Activated CD8-positive, alpha-beta memory T cell treated with anti-CD3 and anti-CD28 coated beads for 4 hours (primary cell): ENCODE results near the gene ZMYND19.
"Not testable (repeated sequence)": the region's sequence is repeated elsewhere in the genome, so short reads cannot be mapped to it uniquely, and the experiment has no call there.

Experiments used
- DNase-seq, 2 donors: peaks; one replicate each; pipeline ENCODE4 v3.0.0-alpha.2; 2020; ENCODE audit warnings: low read depth in 2 of 2

The ZMYND19 gene

DNA sequence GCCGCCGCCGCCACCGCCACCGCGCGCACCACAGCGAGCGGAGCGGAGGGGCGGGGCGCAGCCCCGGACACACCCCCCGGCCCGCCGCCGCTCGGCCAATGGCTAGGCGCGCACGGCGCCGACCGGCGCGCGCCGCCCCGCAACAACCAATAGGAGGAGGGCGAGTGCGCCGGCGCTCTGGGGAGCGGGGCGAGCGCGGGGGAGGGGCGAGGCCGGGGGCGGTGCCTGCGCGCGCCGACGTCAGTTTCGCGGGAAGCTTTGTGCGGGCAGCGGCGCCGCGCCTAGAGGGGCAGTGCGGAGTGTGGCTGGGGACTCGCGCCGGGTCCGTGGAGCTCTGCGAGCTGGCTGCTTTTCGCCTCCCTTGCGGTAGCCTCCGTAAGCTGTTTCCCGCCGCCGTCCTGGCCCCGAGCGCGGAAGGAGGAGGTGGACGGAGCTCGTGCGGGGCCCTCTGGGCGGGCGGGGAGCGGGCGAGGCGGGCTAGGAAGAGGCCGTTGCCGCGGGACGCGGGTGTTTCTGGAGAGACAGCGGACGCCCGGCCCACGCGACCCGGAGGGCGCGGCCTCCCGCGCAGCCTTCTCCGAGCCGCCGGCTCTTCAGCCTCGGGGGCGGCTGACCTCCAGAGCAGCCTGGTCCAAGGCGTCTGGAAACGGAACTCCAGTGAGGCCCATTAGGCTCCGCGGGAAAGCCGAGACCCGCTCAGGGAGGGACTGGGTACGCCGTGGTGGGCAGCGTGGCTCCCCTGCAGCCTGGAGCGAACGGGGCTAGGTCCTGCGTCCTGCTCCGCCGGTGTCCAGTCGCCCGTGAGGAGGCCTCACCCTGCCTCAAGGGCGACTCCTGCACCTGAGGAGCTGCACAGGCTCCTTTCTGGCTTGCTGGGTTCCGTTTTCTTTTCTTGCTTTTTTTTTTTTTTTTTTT is at the start of gene ZMYND19:
Gene ZMYND19 (minus strand): TSS at position 44 of the 915 bp plus-strand sequence. CDS start 249 bp downstream, outside the sequence.
- DNase-seq = peak; percentile 75 to 78

DNA sequence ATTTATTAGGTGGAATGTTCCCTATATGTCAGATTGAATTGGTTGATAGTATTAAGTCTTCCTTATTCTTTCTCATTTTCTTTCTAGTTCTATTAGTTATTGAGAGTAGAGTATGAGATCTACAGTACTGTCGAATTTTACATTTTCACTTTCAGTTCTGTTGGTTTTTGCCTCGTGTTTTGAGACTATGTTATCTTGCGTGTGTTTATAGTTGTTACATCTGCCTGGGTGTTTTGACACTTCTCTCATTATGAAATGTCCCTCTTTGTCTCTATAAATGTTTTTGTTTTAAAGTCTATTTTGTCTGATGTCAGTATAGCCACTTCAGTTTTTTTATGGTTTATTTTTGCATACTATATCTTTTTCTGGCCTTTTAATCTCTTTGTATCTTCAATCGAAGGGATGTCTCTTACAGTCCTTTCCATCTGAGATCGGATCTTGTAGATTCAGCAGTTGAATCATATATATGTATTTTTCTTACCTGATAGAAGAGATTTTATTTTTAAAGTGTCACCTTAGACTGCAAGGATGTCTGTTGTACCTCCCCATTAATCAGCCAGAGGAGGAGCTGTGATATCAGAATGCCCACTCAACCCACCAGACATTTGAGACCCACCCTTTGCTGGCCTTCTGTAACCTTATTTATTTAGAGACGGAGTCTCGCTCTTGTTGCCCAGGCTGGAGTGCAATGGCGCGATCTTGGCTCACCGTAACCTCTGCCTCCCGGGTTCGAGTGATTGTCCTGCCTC is 49.2 kb upstream of the ZMYND19 start:
- DNase-seq = no peak

DNA sequence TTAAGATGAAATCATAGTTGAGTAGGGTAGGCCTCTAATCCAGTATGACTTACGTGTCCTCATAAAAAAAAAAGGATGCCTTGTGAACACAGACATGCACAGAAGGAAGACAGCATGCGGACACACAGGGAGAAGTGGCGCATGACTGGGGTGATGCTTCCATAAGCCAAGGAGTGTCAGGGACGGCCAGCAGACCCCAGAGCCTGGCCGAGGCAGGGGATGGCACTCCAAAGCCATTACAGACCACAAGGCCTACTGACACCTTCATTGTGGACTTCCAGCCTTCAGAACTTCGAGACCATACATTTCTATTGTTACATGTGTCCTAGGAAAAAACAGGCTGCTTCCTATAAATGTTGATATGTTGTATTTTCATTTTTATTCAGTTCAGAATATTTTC is 48.4 kb upstream of the ZMYND19 start:
- no peak for DNase-seq

DNA sequence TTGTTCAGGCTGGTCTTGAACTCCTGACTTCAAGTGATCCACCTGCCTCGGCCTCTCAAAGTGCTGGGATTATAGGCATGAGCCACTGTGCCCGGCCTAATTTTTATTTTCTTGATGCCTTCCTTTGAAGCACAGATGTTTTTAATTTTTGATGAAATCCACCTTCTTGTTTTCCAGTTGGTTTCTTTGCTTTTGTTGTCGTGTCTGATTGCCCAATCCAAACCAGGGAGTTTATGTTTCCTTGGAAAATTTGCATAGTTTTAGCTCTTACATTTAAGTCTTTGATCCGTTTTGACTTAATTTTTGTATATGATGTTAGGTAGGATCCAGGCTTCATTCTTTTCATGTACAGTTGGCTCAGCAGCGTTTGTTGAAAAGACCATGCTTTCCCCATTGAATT is 43.7 kb upstream of the ZMYND19 start:
- no peak for DNase-seq

DNA sequence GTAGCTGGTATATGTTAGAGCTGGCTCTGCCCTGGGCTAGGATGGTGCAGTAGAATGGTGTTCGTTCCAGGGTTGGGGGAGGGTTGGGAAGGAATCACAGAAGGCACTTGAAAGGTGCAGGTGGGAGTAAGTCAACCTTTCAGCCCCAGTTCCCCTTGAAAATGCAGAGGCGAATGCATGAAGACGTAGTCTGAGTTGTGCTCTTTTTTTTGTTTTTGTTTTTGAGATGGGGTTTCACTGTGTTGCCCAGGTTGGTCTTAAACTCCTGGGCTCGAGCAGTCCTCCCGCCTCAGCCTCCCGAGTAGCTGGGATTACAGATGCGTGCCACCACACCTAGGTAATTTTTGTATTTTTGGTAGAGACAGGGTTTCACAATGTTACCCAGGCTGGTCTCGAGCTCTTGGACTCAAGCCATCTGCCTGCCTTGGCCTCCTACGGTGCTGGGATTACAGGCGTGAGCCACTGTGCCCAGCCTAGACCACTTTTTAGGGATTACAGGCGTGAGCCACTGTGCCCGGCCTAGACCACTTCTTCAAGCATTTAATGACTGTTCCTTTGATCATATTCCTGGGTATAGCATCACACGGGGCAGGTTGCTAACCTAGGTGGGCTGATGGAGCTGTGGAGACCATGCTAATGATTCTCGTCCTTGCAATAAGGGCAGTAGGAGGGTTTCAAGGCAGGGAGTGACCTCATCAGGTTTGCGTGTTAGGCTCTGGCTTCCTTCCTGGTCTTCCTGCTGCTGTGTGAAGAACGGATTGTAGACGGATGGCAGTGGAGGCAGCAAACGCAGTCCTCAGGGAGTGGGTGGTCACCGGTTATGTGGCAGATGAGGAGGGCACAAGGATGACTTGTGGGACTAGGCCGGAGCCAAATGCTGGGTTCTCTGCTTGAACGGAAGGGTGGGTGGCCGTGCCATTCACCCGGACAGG is 42.2 kb upstream of the ZMYND19 start:
- no peak for DNase-seq

DNA sequence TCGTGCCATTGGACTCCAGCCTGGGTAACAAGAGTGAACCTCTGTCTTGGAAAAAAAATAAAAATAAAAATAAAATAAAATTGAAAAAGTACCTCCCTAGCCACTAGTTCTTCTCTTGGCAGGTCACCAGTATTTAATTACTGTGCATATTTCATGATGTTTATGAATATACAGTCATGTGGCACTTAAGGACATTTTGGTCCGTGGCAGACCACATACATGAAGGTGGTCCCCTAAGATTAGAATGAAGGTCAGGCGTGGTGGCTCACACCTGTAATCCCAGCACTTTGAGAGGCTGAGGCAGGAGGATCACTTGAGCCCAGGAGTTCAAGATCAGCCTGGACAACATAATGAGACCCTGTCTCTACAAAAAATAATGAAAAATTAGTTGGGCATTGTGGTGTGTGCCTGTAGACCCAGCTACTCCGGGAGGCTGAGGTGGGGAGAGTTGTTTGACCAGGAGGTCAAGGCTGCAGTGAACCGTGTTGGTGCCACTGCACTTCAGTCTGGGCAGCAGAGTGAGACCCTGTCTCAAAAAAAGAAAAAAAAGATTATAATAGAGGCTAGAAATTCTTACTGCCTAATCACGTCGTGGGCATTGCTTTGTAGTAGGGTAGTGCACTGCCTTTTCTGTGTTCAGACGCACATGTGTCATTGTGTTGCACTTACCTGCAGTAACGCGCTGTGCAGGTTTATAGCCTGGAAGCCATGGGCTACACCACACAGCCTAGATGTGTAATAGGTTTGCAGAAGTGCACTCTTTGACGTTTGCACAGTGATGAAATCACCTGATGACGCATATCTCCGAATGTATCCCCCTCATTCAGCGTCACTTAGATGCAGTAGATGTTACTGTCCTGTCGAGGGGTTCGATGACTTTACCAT is 41.3 kb upstream of the ZMYND19 start:
- no peak for DNase-seq

DNA sequence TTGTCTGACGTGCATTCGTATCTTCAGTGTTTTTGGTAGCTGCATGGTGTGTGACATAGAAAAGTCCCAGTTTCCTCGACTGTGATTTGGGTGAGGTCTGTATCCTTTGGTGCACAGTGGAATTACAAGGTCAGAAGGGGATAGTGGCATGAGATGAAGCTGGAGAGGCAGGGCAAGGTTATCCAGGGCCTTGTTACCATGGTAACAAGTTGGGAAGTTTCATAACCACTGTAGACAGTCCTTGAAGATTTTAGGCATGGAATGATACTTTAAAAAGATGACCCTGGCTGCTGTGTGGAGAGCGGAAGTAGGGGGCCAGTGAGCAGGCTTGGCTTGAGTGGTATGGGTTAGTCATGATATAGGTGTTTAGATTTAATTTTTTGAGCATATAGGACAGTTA is 40.4 kb upstream of the ZMYND19 start:
- no peak for DNase-seq

DNA sequence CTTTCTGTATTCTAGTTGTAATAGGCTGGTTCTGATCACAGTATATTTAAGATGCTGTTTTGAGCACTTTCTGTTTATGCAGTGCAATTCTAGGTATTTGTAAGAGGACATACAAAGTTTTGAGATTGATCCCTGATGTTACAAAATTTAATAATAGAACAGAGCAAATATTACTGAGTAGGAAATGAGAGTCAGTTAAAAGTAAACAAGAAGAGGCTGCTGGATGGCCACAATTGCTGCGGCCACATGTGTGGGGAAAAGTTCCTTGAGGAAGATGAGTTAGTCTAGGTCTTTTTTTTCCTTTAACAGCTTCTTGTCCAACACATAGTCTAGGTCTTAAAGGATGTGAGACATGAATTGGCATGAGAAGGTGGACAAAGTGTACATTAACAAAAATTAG is 39.8 kb upstream of the ZMYND19 start:
- no peak for DNase-seq

DNA sequence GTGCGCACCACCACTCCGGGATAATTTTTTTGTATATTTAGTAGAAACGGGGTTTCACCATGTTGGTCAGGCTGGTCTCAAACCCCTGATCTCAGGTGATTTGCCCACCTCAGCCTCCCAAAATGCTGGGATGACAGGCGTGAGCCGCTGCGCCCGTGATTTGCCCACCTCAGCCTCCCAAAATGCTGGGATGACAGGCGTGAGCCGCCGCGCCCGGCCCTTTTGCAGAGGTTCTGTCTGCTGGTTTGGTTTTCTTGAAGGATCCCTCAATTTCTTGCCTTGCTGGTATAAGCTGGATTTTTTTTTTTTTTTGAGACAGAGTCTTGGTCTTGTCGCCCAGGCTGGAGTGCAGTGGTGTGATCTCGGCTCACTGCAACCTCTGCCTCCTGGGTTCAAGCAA is 37.1 kb upstream of the ZMYND19 start:
- not testable (repeated sequence) for DNase-seq

DNA sequence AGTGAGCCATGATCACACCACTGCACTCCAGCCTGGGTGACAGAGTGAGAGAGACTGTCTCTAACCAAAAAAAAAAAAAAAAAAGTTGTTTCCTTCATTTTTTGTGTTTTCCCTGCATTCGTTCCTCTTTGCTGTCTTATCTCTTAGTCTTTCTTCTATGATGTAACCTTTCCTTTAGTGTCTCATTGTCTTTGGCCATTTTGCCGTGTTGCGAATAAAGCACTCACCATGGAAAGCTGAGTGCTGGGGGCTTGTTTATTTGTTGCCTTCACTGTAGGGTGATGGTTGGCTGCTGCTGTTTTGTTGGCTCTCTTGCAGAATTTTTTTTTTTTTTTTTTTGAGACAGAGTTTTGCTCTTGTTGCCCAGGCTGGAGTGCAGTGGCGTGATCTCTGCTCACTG is 36.2 kb upstream of the ZMYND19 start:
- DNase-seq = no peak

DNA sequence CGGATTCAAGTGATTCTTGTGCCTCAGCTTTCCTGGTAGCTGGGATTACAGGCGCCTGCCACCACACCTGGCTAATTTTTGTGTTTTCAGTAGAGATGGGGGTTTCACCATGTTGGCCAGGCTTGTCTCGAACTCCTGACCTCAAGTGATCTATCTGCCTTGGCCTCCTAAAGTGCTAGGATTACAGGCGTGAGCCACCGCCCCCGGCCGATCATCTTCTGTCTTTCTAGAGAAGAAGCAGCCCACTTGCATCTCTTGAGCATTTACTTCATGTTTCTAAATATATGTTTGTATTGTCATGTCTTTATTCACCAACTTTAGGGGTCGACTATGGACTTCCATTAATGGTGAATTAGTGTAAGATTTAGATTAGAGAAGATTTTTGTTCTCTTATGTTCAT is 31.9 kb upstream of the ZMYND19 start:
- DNase-seq = not testable (repeated sequence)

DNA sequence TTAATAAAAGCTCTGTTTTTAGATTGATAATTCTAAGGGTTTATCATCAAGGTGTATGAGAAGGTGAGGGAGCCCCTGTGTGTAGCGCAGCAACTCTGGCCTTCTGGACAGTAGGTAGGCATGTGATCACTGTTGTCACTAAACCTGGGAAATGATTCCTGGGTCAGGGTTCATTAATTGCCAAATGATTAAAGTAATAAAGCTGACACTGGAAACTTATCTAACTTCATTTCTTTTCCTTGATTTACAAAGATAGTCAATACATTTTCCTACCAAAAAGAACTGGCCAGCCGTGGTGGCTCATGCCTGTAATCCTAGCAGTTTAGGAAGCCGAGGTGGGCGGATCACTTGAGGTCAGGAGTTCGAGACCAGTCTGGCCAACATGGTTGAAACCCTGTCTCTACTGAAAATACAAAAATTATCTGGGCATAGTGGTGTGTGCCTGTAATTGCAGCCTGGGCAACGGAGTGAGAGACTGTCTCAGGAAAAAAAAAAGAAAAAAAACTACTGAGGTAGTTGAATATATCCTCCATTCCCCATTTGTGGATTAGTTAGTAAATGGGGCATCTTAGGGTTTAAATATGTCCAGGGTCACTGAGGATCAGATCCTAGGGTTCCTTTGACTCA is 30.9 kb upstream of the ZMYND19 start:
- DNase-seq = no peak

DNA sequence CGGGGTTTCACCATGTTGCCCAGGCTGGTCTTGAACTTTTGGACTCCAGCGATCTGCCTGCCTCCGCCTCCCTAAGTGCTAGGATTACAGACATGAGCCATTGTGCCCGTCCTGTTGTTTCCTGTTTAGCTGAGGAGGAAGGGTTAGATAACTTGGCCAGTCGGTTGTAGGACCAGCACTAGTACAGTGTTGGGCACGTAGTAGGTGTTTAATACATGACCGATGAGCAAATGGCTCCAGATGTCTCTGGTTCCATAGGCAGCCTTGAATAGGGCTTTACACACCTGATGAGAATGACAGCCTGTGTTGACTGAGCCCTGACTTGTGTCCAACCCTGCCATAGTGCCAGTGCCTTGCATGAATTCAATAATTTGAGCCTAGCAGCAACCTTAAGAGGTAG is 30.3 kb upstream of the ZMYND19 start:
- no peak for DNase-seq

DNA sequence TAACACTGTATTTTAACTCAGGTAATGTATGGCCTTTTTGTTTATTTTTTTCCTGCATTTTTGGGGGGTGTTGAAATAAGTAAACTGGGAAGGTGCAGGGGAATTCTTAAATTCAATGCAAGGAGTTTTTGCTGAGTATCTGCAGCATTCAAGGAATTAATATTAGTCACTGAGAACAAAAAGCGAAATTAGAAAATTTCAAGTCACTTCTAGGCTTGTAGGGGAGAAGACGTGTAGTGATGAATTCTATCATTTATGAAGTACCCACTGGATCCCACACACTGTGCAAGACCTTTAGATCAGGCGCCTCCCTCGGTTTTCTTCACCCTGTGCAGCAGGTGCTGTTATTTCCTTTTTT is 29.7 kb upstream of the ZMYND19 start:
- no peak for DNase-seq

DNA sequence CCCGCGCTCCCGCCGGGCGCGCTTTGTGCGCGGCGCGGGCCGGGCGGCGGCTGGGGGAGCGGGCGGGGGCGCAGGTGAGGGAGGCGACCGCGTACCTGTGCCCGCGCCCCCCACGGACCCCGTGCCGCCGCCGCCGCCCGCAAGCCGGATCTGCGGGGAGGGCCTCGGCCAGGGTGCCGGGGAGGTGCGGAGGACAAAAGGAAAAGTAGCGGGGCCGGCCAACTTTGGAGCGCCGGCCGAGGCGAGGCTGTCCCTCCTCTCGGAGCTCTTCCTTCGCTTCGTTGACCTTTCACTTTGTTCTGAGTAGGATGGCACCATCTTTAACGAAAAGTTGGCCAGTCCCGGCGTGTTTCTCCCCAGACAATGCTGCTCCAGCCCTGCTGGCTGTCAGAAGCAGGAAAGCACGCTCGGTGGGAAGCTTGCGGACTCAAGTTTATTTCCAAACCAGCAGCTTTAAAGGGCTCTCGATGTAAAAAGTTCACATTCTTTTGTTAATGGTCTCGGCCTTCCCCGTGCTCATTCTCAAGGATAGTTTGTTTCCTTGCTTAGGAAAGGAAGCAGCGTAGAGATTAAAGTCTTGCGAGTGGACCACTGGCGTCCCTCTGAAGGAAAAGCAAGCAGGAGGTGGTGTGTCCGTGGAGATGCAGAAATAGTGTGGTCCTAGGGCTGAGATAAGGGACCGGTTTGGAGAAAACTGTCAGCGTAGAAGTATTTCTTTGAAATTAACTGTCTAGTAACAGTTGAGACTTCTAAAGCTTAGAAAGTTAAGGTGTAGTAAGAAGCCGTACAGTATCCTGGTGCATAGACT is 29.1 kb upstream of the ZMYND19 start:
- DNase-seq = no peak

DNA sequence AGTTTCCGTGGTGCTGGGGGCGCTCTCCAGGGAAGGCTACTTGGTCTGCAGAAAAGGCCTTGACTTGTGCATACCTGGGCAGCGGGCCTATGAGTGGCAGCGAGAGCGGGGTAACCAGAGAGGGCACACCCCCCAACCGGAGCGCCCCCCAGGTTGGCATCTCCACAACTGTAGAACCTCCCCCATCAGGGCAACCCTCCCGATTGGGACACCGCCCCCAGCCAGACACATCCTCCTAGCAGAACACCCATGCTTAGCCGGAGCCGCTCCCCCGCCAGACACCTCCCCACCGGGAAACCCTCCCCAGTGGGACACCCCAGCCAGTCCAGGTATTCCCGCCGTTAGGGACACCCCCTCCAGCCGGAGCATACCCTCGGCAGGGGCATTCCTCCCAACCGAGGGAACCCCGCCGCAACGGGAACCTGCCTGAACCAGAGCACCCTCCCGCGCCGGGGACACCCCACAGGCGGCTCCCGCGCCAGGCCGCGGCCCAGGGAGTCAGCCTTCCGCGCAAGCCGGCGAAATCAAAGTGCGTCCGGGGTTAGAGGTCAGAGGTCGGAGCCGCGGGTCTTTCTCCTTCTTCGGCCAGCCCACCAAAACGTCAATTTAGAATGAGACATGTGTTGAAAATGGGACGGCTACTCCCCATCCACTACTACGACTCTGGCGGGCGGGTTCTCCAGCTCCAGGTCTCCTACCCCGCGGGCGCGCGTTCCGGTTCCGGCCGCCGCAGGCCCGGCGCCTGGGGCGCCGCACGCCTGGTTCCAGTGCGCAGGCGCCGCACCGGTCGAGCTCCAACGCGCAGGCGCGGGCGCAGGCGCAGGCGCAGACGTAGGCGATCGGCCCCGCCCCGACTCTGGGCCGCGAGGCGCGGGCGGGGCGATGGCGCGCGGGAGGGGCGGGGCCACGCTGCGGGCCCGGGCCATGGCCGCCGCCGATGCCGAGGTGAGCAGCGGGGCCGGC is 28.1 kb upstream of the ZMYND19 start, which contains the start of gene EHMT1:
Gene EHMT1 (plus strand): TSS at position 901 of the 963 bp plus-strand sequence. CDS start 24 bp downstream, at position 925.
- peak; percentile 76 to 79 for DNase-seq

DNA sequence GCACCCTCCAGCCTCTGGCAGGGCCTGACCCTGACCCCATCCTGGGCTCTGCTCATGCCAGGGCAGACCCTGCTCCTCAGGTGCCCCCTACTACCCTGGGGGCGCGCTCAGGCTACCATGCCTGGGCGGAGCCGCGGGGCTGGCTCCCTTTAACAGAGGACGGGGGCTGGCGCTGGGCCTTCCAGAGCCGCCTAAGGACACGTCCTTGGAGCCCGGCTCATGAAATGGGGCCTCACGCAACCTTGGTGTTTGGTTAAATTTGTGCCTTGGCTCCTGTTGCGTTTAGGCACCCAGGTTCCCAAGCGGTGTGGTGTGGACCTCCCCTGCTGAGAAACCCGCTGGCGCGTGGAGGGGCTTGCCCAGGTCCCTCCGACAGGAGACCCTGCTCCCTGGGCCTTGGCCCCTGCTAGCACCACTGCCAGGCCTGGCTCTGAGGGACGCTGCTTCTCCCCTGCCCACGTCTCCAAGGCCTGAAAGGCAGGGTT is 25.1 kb upstream of the ZMYND19 start:
- DNase-seq = no peak
